NB4 (cell line): ENCODE measurements around the gene RAB26.

Experiments used
- MYC ChIP-seq: IDR thresholded peaks from 2 replicates; pipeline ENCODE4 v1.6.1; 2011; ENCODE audit warnings: low read depth, low read length
- POLR2A ChIP-seq: IDR thresholded peaks from 2 replicates; pipeline ENCODE4 v1.6.1; 2011; ENCODE audit warnings: mild to moderate bottlenecking; ENCODE audit not compliant: insufficient read length; ENCODE audit errors: extremely low read depth
- TF ChIP-seq, protein P1 (sequence below): IDR thresholded peaks from one replicate; pipeline ENCODE4 v1.5.1; 2012; ENCODE audit warnings: low read depth, low read length
- TF ChIP-seq, protein P2 (sequence below): IDR thresholded peaks from 2 replicates; pipeline ENCODE4 v1.6.1; 2011; ENCODE audit warnings: low read depth, low read length

DNA sequence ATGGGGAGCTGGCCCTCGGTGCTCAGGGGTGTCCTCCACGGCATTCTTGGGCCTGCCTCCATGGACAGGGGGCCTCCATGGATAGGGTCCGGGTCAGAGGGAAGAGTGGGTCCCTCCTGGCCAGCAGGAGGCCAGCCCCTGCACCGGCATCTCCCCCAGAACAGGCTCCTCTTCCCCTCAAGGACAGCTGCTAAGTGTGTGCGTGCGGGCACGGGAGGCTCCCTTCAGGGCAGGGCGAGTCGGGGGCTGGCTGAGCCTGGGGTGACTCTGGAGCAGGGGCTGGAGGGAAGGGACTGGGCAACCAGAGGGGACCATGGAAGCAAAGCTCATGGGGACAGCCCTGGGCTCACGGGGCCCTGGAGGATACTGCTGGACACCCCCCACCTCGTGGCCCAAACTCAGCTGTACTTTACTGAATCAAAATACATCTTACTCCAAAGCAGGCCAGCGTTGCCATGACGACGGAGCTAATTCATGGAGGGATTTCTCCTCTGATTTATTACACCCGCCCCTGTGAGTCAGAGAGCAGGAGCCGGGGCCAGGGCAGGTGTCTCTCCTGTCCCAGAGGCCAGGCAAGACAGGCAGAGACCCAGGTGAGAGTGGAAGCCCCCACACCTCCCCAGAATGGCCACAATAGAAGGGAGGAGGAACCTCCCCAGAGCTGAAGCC, 45.9 kb downstream of the RAB26 start:
- TF ChIP-seq, protein P1, sequence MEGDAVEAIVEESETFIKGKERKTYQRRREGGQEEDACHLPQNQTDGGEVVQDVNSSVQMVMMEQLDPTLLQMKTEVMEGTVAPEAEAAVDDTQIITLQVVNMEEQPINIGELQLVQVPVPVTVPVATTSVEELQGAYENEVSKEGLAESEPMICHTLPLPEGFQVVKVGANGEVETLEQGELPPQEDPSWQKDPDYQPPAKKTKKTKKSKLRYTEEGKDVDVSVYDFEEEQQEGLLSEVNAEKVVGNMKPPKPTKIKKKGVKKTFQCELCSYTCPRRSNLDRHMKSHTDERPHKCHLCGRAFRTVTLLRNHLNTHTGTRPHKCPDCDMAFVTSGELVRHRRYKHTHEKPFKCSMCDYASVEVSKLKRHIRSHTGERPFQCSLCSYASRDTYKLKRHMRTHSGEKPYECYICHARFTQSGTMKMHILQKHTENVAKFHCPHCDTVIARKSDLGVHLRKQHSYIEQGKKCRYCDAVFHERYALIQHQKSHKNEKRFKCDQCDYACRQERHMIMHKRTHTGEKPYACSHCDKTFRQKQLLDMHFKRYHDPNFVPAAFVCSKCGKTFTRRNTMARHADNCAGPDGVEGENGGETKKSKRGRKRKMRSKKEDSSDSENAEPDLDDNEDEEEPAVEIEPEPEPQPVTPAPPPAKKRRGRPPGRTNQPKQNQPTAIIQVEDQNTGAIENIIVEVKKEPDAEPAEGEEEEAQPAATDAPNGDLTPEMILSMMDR, result no peak
- TF ChIP-seq, protein P2, sequence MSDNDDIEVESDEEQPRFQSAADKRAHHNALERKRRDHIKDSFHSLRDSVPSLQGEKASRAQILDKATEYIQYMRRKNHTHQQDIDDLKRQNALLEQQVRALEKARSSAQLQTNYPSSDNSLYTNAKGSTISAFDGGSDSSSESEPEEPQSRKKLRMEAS, result no peak
- TF ChIP-seq POLR2A, result no peak
- TF ChIP-seq MYC, result no peak
